DND-41 (cell line): ENCODE data around the gene FAM98A.

Experiments
- CTCF ChIP-seq: IDR thresholded peaks from 2 replicates; pipeline ENCODE4 v1.5.1; 2012; ENCODE audit warnings: borderline replicate concordance, low read length, moderate library complexity, mild to moderate bottlenecking; ENCODE audit not compliant: poor library complexity, severe bottlenecking; ENCODE audit errors: extremely low read depth
- EZH2 ChIP-seq: IDR thresholded peaks from 3 replicates; pipeline ENCODE4 v1.6.1; 2012; ENCODE audit warnings: borderline replicate concordance, low read depth, mild to moderate bottlenecking, moderate library complexity, low read length, inconsistent platforms; ENCODE audit not compliant: severe bottlenecking

- TF ChIP-seq CTCF (no peak), EZH2 (no peak)
Observed at GRCh38 chr2:33632831-33633230, 33.7 kb upstream of the FAM98A start.
